K562 (cell line): ENCODE results near the gene IQCN. TPM values are rescaled to one million over a fixed set of nuclear protein-coding genes. Genes with fewer than 3 reads are reported as not detected.

Source experiments
- KDM4B ChIP-seq, 2 experiments: fragments of 450-650 bp in 1 of 2; sonication (generic) in 1 of 2; IDR thresholded peaks; 2 replicates each; pipeline ENCODE4 v1.6.1; 2016 to 2017; ENCODE audit warnings: borderline replicate concordance in 2 of 2, antibody characterized with exemption in 1 of 2, low read depth in 1 of 2, mild to moderate bottlenecking in 1 of 2
- PTTG1 ChIP-seq: fragments of 450-650 bp; IDR thresholded peaks from 2 replicates; pipeline ENCODE4 v1.6.1; 2016; ENCODE audit warnings: low read depth, mild to moderate bottlenecking, missing genetic modification characterization, missing compliant biosample characterization
- ZKSCAN1 ChIP-seq: fragments of 150-350 bp; IDR thresholded peaks from 2 replicates; pipeline ENCODE4 v1.6.1; 2016; ENCODE audit warnings: low read depth, low read length
- ZNF407 ChIP-seq: fragments of 450-650 bp; IDR thresholded peaks from 2 replicates; pipeline ENCODE4 v1.6.1; 2016; ENCODE audit warnings: low read depth
- polyA plus RNA-seq, 8 experiments: library from polyadenylated mRNA; depleted of rRNA in 4 of 8; stranded (reverse) in 5 of 8; unstranded in 3 of 8; fragments of >200 nt; fragmentation: Nextera tagmentation in 2 of 8; fragmentation: Illumina TruSeq in 1 of 8; extraction: Ambion mirVana in 2 of 8; extraction: Trizol in 1 of 8; gene quantifications; 2 replicates each; pipeline versions ENCODE4 v1.2.1 to v1.2.3, GENCODE V29; 2011 to 2014; ENCODE audit warnings: inconsistent platforms in 1 of 8, missing spikeins in 1 of 8
- total RNA-seq, 7 experiments: library from RNA; depleted of rRNA in 6 of 7; stranded (reverse); fragments of >200 nt in 6 of 7; fragmentation: Illumina TruSeq in 2 of 7; extraction: Trizol in 2 of 7; gene quantifications; 2 replicates each; pipeline versions ENCODE4 v1.2.1 to v1.2.3, GENCODE V29; 2011 to 2021; ENCODE audit warnings: low replicate concordance in 1 of 7

The IQCN gene
- total and polyA plus RNA-seq, 9 of the 15 experiments (the other 6 are each of a cell fraction or from before 2014, with no cell fraction given), result 0.01 to 0.07 (median 0.04) TPM; not detected in 3

- TF ChIP-seq ZNF407 (no peak), ZKSCAN1 (no peak), PTTG1 (tag) (no peak), KDM4B (IDR thresholded peaks at IDR 0.05; ENCODE audit: borderline replicate concordance in 2 of 2, low read depth in 1 of 2) (no peak)
These were observed 12.1 kb downstream of the IQCN start (continued) for GRCh38 chr19:18262144-18262543.
